ENCODE results near the gene MYO1D.
"Not testable (repeated sequence)": the region's sequence is repeated elsewhere in the genome, so short reads cannot be mapped to it uniquely, and the experiment has no call there.

Gene MYO1D

GRCh38 chr17:32529604-32530003, 347.3 kb downstream of the MYO1D start:
- DNase-seq (ENCODE audit: low read depth in 2 of 2): no peak

DNA sequence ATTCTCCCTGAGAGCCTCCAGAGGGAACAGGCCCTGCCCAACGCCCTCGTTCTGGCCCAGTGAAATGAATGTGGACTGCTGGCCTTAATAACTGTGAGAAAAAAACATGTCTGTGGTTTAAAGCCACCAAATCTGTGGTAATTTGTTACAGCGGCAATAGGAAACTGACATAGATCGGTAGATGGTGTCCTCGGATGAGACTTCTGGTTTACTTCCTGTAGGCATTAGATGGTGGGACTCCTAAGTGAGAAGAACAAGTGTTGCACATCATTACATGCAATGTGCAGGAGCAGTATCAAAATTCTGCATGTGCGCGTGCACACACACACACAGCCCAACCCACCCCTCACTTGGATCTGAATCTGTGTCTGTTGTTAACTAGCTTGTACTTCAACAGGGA, 348.1 kb downstream of the MYO1D start:
- DNase-seq (ENCODE audit: low read depth in 2 of 2): no peak

DNA sequence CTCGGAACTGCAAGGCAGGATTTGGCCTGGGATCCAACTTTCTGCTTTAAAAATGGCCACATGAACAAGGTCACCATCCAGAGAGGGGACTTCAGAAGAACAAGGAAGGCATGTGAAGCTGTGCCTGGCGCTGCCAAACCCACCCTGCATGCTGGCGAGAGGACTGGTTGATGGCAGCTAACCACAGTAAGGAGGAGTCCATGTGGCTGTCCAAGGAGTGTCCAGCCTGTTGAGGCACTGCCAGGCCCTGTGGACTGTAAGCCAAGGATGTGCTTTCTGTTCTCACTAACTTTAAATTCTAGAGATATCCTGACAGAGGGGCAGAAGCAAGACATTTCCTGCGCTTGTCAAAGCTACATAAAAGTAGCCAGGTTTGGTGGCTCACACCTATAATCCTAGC, 349.8 kb downstream of the MYO1D start:
- no peak for DNase-seq (ENCODE audit: low read depth in 2 of 2)

- DNase-seq (ENCODE audit: low read depth in 2 of 2): no peak
Measured at GRCh38 chr17:32525122-32525521, 351.8 kb downstream of the MYO1D start.

GRCh38 chr17:32524553-32524880, 352.4 kb downstream of the MYO1D start:
- DNase-seq (ENCODE audit: low read depth in 2 of 2): not testable (repeated sequence)

DNA sequence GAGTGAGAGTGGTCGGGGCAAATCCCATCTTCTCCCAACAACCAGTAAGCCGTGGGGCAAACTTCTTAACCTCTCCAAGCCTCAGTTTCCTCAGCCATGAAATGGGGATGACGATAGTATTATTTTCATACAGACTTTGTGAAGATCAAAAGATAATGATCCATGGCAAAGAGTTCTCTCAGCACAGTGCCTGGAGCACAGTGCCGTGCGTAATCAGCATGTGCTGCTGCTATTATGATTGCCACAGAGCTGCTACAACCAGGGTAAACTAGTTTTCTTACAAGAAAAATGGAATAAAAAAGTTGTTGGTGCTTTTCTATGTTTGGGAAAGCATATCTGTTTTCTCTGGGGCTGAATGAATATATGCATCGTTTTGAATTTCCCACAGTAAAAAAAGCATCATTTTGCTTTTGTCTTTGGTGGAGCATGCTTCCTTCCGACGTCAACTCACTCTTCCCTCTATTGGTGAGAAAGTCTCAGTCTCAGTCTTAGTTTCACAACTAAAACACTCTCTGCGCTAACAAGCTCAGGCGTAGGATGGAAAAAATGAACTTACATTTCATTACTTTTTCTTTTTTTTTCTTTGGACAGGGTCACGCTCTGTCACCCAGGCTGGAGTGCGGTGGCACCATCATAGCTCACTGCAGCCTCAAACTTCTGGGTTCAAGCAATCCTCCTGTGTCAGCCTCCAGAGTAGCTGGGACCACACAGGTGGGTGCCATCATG, 352.9 kb downstream of the MYO1D start:
- DNase-seq (ENCODE audit: low read depth in 2 of 2): no peak

GRCh38 chr17:32523017-32523680, 353.8 kb downstream of the MYO1D start:
- peak in 1 of 2 experiments; percentile 39 for DNase-seq (ENCODE audit: low read depth in 2 of 2)

DNA sequence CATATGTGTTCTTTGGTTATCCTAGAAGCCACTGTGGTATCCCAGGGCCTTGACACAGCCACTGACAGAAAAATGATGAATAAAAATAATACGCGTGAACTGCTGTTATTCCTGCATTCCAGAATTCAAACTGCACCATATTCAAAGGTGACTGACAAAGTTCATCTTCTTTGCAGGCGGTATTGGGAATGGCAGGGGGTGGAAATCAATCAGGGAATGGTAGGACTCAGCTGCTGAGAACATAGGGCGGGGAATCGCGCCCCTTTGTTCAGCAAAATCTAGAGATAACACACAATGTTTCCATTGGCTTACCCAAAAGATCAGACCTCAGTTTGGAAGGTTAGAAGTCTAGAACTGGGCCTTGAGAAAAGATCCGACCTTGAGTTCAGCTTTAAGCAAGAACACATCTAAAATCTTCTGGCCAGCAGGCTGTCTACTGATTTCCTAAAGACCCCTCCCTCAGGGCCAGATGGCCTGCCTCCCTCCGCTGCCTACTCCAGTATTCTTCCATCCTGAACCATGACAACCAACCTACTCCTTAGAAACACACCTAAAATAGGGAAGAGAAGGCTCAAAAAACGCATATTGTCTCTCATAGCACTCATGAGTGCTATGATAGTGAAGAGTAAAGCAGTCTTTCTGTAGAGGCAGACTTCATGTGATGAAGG, 356.1 kb downstream of the MYO1D start:
- DNase-seq (ENCODE audit: low read depth in 2 of 2): no peak

DNA sequence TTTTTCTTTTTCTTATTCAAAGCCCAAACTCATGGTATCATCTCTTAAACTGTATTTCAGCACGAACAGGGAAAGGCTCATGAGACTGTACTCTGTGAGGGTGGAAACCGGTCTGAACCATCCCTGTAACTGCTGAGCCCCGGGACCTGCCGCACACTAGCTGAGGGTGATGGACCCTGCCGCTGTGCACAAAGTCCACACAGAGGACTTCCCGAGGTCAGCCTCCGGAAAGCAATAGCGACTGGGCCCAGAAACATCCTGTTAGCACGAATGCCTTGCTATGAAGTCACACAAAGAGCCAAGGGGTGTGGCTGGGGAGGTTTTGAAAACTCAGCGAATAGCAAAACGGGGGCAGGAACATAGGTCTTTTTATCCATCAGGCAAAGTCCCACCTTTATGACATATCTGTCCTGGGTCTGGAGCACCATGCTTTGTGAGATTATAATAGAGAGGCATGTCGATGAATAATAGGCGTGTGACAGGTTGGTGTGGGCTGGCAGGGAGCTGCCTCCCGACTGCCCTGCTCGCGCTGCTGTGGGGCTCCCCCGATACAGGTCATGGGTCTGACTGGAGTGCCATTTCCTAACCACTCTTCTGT, 356.7 kb downstream of the MYO1D start:
- DNase-seq (ENCODE audit: low read depth in 2 of 2): peak in 1 of 2 experiments; percentile 32

- peak in 1 of 2 experiments; percentile 50 for DNase-seq (ENCODE audit: low read depth in 2 of 2)
Measured at GRCh38 chr17:32519228-32520103, 357.5 kb downstream of the MYO1D start.

- DNase-seq (ENCODE audit: low read depth in 2 of 2): no peak
Measured at GRCh38 chr17:32518646-32519227, 358.2 kb downstream of the MYO1D start.

DNA sequence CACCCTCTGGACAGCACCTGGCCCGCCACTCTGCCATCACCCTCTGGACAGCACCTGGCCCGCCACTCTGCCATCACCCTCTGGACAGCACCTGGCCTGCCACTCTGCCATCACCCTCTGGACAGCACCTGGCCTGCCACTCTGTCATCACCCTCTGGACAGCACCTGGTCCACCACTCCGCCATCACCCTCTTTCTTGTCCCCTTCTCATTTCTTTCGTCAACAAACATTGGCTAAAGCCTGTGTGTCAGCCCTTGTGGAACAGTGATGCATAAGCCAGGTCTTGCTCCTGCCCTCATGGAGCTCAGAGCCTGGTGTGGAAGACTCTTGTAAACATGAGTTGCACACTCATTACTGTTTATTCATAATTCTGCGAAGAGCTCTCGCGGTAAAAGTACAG, 358.9 kb downstream of the MYO1D start:
- DNase-seq (ENCODE audit: low read depth in 2 of 2): no peak

DNA sequence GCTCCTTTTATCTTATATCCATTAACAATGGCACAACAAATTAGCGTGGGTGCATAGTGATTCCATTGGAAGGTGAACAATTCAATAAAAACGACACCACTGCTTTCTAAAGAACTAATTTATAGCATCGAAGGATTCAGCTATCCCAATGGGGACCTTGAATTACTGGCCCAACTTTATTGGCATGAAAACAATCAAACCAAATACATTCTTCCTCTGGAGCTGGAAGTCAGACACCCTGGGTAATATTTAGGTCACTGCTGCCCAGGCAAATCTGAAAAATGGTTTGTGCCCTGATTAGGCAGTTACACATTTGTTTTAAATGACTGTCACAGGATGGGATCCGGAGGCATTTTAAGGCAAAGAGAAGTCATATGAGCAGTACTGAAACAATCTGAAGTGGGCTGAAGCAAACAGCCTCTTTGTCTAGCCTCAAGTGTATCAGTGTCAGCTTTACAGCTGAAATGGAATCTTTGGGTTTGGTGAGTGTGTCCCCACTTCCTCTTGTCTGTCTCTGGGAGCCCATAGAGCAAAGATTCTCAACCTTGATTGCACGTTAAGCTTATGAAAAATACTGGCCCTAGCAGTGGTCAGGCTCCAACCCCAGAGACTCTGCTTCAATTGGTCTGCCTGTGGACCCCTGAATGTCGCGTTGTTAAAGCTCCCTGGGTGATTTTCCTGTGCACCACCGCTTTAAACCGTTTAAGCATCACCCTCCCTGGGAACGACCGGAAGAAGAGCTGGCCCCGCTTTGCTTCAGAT, 359.8 kb downstream of the MYO1D start:
- no peak for DNase-seq (ENCODE audit: low read depth in 2 of 2)

DNA sequence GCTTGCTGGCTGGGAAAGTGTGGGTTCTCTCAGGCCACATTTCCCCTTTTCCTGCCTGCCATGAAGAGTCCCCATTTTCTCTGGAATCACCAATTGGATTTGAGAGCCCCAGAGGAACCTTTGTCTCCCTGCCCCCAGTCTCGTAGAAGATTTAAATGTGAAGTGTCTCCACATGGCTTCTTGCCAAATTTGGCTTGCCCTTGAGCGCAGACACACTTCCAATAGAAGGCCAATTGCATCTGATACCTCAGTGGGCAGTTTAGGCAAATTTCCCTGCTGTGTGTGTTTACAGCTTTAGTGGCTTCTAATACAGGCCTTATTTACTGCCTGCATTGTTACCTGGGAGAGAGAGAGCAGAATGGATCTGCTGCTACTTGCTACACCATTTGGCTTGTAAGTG, 360.5 kb downstream of the MYO1D start:
- no peak for DNase-seq (ENCODE audit: low read depth in 2 of 2)

DNA sequence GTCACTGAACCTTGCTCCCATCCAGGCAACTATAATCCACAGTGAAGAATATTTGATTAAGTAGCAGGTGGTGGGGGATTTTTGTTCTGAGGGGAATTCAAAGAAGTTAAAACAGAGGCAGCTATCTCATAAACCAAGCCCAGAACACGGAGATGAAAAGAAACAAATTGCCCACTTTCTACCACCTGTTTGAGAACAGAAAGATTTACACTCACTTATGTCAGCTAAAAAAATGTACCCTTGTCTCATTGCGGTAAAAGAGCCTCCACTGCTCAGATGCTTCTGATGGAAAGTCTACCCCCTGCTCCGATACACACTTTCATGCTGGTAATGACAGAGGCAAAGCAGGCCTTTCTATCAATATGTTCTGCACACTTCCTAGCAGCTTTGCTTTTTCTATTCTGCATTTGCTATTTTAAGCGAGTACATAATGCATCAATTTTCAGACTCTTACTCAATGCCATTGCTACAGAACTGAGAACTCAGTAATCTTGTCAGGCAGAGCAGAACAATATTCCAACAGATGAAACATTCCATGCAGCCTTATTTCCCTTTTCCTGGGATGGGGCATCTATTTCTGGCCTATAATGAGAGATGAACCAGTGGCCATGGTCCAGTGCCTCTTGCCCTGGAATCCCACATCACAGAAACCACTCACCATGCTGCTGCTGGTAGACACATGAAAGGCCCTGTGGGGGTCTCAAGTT, 361.1 kb downstream of the MYO1D start:
- DNase-seq (ENCODE audit: low read depth in 2 of 2): no peak

GRCh38 chr17:32514606-32515005, 362.3 kb downstream of the MYO1D start:
- no peak for DNase-seq (ENCODE audit: low read depth in 2 of 2)

- DNase-seq (ENCODE audit: low read depth in 2 of 2): no peak
Measured at GRCh38 chr17:32513579-32513978, 363.3 kb downstream of the MYO1D start.

GRCh38 chr17:32512328-32512727, 364.6 kb downstream of the MYO1D start:
- no peak for DNase-seq (ENCODE audit: low read depth in 2 of 2)

DNA sequence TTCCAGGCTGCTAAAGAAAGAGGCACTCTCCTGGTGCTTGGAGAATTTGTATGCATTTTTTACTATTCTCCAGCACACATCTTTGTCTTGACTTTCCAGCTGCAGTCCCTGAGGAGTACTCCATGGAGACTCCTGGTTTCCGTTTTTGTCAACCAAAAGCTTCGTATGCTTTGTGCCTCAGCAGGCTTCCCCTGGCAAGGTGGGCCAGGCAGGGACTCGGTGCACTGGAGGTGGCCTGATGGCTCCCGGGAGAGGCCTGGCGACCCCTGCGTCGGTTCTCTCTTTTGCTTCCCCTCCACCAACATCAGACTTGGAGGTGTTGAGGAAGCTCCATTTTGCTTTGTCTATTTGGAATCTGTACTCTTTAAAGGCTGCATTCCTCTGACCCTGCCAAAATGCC, 366.5 kb downstream of the MYO1D start:
- DNase-seq (ENCODE audit: low read depth in 2 of 2): no peak

GRCh38 chr17:32508926-32509325, 368.0 kb downstream of the MYO1D start:
- DNase-seq (ENCODE audit: low read depth in 2 of 2): no peak

Measured in stimulated activated CD4-positive, alpha-beta T cell treated with anti-CD3 and anti-CD28 coated beads, Interleukin-12 subunit alpha, Interleukin-12 subunit beta, amount 100 ng/mL, for 24 hours (primary cell).